ENCODE data around the gene SMIM8. TPM values are rescaled to one million over a fixed set of nuclear protein-coding genes. Genes with fewer than 3 reads are reported as not detected.

Gene SMIM8
- total and polyA plus RNA-seq, 2 of the 4 experiments (the other 2 are of a cell fraction), result 2.7 to 3.6 TPM

DNA sequence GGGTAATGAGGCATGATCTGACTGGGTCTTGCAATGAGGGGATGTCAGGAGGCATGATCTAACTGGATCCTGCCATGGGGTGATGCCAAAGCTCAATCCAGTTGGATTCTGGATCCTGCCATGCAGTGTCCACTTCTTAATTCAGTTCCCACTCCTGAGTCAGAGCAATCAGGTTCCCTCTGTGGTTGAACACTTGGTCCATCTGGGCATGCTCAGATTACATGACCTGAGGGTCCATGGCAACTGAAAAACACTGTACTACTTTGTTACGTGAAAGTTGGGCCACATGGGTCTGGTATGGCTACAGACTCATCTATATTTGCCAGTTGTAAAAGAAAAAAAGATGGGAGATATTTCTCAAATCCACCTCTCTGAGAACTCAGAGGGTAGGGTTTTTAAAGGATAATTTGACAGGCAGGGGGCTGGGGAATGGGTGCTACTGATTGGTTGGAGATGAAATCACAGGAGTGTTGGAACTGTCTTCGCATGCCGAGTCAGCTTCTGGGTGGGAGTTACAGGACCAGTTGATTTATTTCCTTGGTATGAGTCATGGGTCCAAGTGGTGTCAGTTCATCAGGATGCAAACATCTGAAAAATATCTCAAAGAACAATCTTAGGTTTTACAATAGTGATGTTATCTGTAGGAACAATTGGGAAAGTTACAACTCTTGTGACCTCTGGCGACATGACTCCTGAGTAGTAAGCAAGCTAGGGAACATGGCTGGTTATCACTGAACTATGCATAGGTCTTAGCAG lies 43.9 kb downstream of the SMIM8 start:
- peak; percentile 8 for DNase-seq
- Histone ChIP-seq H4K8ac (ENCODE audit: low read depth in 2 of 2, low read length in 2 of 2) (no peak overlapping the region), H3K56ac (ENCODE audit: extremely low read depth, insufficient read depth, low read length) (no peak overlapping the region), H3K4me3 (ENCODE audit: insufficient read depth, low read depth, low read length) (no peak overlapping the region), H3K14ac (replicated peaks; ENCODE audit: low read depth, low read length) (no peak overlapping the region), H3K9ac (ENCODE audit: low read depth, low read length) (no peak overlapping the region), H2BK15ac (ENCODE audit: low read depth, low read length) (no peak overlapping the region), H3K9me3 (ENCODE audit: control insufficient read depth, insufficient read depth, low read length) (peaks cover 2% of the 10 kb centered on the region; the same call in 1 of the 2 replicates), H3K4ac (ENCODE audit: low read depth, low read length) (no peak overlapping the region), H4K5ac (ENCODE audit: low read depth, low read length) (no peak overlapping the region), H3K23ac (ENCODE audit: low read depth, low read length) (no peak overlapping the region), H3K18ac (ENCODE audit: low read depth, low read length) (no peak overlapping the region), H4K91ac (ENCODE audit: insufficient read depth, low read depth, low read length) (no peak overlapping the region), H2BK5ac (ENCODE audit: low read depth, low read length, poor library complexity, severe bottlenecking) (no peak overlapping the region), H2AFZ (replicated peaks; ENCODE audit: low read length, poor library complexity) (no peak overlapping the region), H2AK5ac (ENCODE audit: low read depth, low read length) (no peak overlapping the region), H3K27me3 (ENCODE audit: control insufficient read depth, insufficient read depth, low read length) (no peaks in the 10 kb centered on the region), H3K27ac (ENCODE audit: insufficient read depth, low read length) (no peak overlapping the region), H2BK20ac (ENCODE audit: low read depth, low read length) (no peak overlapping the region), H2BK120ac (ENCODE audit: low read depth, low read length) (no peak overlapping the region), H3K79me1 (ENCODE audit: low read depth in 1 of 2, low read length in 2 of 2) (no peaks in the 10 kb centered on the region), H3K36me3 (ENCODE audit: control insufficient read depth, insufficient read depth, low read length) (no peaks in the 10 kb centered on the region), H4K20me1 (ENCODE audit: insufficient read depth, low read length) (no peaks in the 10 kb centered on the region), H3K4me1 (ENCODE audit: control insufficient read depth, insufficient read depth, low read length) (no peaks in the 10 kb centered on the region), H3K9me1 (ENCODE audit: insufficient read depth, low read length) (no peaks in the 10 kb centered on the region), H3K4me2 (ENCODE audit: low read depth, low read length) (no peak overlapping the region), H2AK9ac (replicated peaks; ENCODE audit: low read depth, low read length, poor library complexity) (no peak overlapping the region)
- no peak for ATAC-seq (ENCODE audit: low read depth)
- BruUV-seq (replicated peaks), result no TSS peak
- WGBS, 2 experiments (ENCODE audit: extremely low coverage in 2 of 2, insufficient read length in 1 of 2), result 100% methylated on average over 1 of the region's 4 CpGs; no CpG with 5 or more reads in 1 of the 2 experiments
- no peak for TF ChIP-seq FOS (IDR thresholded peaks at IDR 0.05; ENCODE audit: low read depth, low read length)
- TF ChIP-seq CTCF (conservative IDR thresholded peaks at IDR 0.05; ENCODE audit: low read depth, low read length), result no peak
- no peak for TF ChIP-seq ELK1 (IDR thresholded peaks at IDR 0.05; ENCODE audit: borderline replicate concordance, low read depth, low read length)
- no peak for TF ChIP-seq NFE2L2 (IDR thresholded peaks at IDR 0.05; ENCODE audit: low read depth, low read length)
- no peak for TF ChIP-seq RCOR1 (IDR thresholded peaks at IDR 0.05; ENCODE audit: insufficient replicate concordance, low read length)
- no peak for TF ChIP-seq SMC3 (IDR thresholded peaks at IDR 0.05; ENCODE audit: low read depth, low read length)
- TF ChIP-seq MAFK (IDR thresholded peaks at IDR 0.05; ENCODE audit: low read depth, low read length), result no peak
- TF ChIP-seq POLR2A (IDR thresholded peaks at IDR 0.05; ENCODE audit: low read depth, low read length), result no peak
- no peak for TF ChIP-seq CEBPB (IDR thresholded peaks at IDR 0.05; ENCODE audit: low read depth, low read length)
- no peak for TF ChIP-seq MAZ (IDR thresholded peaks at IDR 0.05; ENCODE audit: borderline replicate concordance, low read depth, low read length)
- TF ChIP-seq MXI1 (IDR thresholded peaks at IDR 0.05; ENCODE audit: borderline replicate concordance, low read depth, low read length), result no peak
- TF ChIP-seq USF2 (IDR thresholded peaks at IDR 0.05; ENCODE audit: low read depth, low read length), result no peak
- no peak for TF ChIP-seq CHD1 (IDR thresholded peaks at IDR 0.05; ENCODE audit: low read depth, low read length)
- TF ChIP-seq RFX5 (IDR thresholded peaks at IDR 0.05; ENCODE audit: low read depth, low read length), result no peak
- no peak for TF ChIP-seq RAD21 (IDR thresholded peaks at IDR 0.05; ENCODE audit: low read length)
- dilution Hi-C loops (cut with HindIII; ENCODE audit: low sequenced_read_pairs, unreplicated experiment), result no loop called here
- in situ Hi-C loops (cut with MboI; ENCODE audit: low sequenced_read_pairs), result no loop called here
- CTCF ChIA-PET, result no interaction called here
- POLR2A ChIA-PET (ENCODE audit: unreplicated experiment), result no interaction called here
- intact Hi-C loops (cut with micrococcal nuclease), result no loop called here

Data from IMR-90 (cell line).